Type B pancreatic cell (in vitro differentiated cells): ENCODE data around the gene TTLL10. TPM values are rescaled to one million over a fixed set of nuclear protein-coding genes. Genes with fewer than 3 reads are reported as not detected.
"Not testable (repeated sequence)": the region's sequence is repeated elsewhere in the genome, so short reads cannot be mapped to it uniquely, and the experiment has no call there.

Source experiments
- DNase-seq: peaks from one replicate; pipeline ENCODE4 v3.0.0; 2021; ENCODE audit warnings: mixed read lengths; ENCODE audit not compliant: unreplicated experiment; ENCODE audit errors: extremely low spot score
- H3K27ac Mint-ChIP-seq: 2 replicates; pipeline ENCODE4 v1.8.0; 2021; ENCODE audit warnings: mild to moderate bottlenecking, mixed read lengths
- H3K27me3 Mint-ChIP-seq: 2 replicates; pipeline ENCODE4 v1.8.0; 2021; ENCODE audit warnings: mixed read lengths
- H3K36me3 Mint-ChIP-seq: 2 replicates; pipeline ENCODE4 v1.8.0; 2021; ENCODE audit warnings: mixed read lengths
- H3K4me1 Mint-ChIP-seq: one replicate; pipeline ENCODE4 v1.8.0; 2021; ENCODE audit warnings: mixed read lengths; ENCODE audit not compliant: unreplicated experiment
- H3K4me3 Mint-ChIP-seq: 2 replicates; pipeline ENCODE4 v1.8.0; 2021; ENCODE audit warnings: mild to moderate bottlenecking, mixed read lengths
- H3K9me3 Mint-ChIP-seq: 2 replicates; pipeline ENCODE4 v1.8.0; 2021; ENCODE audit warnings: mixed read lengths
- total RNA-seq: library from RNA; stranded (reverse); gene quantifications from 2 replicates; pipeline ENCODE4 v1.2.1, GENCODE V29; 2021; ENCODE audit warnings: low replicate concordance
- TF ChIP-seq, protein P1 (sequence below): fragments of 200-600 bp; sonication (generic); conservative IDR thresholded peaks from 2 replicates; pipeline ENCODE4 v1.5.0; 2021; ENCODE audit warnings: antibody characterized with exemption, mild to moderate bottlenecking

Gene TTLL10
- total RNA-seq, 1 donor from 2014 or later, result 1.4 TPM

GRCh38 chr1:1136547-1137230, 37.0 kb upstream of the TTLL10 start:
- TF ChIP-seq, protein P1, sequence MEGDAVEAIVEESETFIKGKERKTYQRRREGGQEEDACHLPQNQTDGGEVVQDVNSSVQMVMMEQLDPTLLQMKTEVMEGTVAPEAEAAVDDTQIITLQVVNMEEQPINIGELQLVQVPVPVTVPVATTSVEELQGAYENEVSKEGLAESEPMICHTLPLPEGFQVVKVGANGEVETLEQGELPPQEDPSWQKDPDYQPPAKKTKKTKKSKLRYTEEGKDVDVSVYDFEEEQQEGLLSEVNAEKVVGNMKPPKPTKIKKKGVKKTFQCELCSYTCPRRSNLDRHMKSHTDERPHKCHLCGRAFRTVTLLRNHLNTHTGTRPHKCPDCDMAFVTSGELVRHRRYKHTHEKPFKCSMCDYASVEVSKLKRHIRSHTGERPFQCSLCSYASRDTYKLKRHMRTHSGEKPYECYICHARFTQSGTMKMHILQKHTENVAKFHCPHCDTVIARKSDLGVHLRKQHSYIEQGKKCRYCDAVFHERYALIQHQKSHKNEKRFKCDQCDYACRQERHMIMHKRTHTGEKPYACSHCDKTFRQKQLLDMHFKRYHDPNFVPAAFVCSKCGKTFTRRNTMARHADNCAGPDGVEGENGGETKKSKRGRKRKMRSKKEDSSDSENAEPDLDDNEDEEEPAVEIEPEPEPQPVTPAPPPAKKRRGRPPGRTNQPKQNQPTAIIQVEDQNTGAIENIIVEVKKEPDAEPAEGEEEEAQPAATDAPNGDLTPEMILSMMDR, result no peak
- Mint-ChIP-seq H3K9me3 (no peaks in the 10 kb centered on the region), H3K4me3 (no peak overlapping the region), H3K4me1 (peaks cover 5% of the 10 kb centered on the region), H3K27me3 (no peaks in the 10 kb centered on the region), H3K27ac (no peak overlapping the region), H3K36me3 (no peaks in the 10 kb centered on the region)
- no peak for DNase-seq

DNA sequence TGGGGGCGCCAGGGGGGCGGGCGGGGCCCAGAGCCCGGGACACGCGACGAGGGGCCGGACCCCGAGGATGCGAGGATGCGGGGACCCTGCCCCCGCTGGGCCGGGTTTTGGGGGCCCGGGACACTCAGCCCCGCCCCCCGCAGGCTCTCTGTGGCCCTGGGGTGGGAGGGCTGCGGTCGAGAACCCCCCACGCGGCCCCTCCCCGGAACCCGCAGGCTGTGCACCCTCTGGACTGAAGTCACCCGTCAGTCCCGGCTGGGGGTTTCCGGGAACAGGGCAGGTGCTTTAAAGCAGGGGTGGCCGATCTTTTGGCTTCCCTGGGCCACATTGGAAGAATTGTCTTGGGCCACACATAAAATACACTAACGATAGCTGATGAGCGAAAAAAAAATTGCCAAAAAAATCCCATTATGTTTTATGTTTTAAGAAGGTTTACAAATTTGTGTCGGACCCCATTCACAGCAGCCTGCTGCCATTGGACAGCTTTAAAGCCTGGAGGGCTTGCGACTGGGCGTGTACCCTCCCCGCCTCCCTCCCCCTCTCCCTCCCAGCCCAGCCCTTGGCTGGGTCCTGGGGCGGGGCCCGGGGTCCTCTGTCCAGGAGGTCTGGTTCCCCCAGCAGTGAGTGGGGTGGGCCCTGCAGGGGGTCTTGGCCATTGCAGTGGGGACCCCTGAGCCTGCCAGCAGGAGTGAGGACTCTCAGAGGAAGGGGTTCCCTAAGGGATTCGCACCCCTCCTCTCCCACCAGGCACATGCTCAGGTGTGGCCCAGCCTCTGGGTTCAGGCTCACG, 36.2 kb upstream of the TTLL10 start:
- peaks cover 5% of the 10 kb centered on the region for H3K4me1 Mint-ChIP-seq
- no peak overlapping the region for H3K4me3 Mint-ChIP-seq
- H3K27me3 Mint-ChIP-seq, result no peaks in the 10 kb centered on the region
- TF ChIP-seq, protein P1, result no peak
- no peaks in the 10 kb centered on the region for H3K9me3 Mint-ChIP-seq
- no peak for DNase-seq
- no peaks in the 10 kb centered on the region for H3K36me3 Mint-ChIP-seq
- H3K27ac Mint-ChIP-seq, result no peak overlapping the region

DNA sequence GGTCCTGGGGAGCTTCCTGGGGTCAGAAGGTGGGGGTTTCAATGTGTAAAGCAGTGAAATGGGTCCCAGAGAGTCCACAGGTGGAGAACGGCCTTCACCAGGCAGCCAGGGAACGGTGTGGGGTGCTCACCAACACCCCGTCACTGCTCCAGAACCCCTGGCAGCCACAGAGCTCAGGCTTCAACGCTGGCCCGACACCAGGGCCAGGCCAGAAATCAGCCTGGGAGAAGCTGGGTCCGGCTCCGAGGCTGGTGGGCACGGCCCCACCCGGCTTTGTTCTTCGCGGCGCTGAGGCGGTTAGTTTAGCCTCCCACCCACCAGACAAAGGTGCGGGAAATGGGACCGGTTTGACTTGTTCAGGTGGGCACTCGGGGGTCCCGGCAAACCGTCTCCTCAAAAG, 33.0 kb upstream of the TTLL10 start:
- TF ChIP-seq, protein P1, result no peak
- no peak overlapping the region for H3K4me3 Mint-ChIP-seq
- no peaks in the 10 kb centered on the region for H3K36me3 Mint-ChIP-seq
- H3K9me3 Mint-ChIP-seq, result no peaks in the 10 kb centered on the region
- no peaks in the 10 kb centered on the region for H3K4me1 Mint-ChIP-seq
- no peak overlapping the region for H3K27ac Mint-ChIP-seq
- H3K27me3 Mint-ChIP-seq, result no peaks in the 10 kb centered on the region
- DNase-seq, result no peak

GRCh38 chr1:1141244-1141910, 32.3 kb upstream of the TTLL10 start:
- TF ChIP-seq, protein P1, result no peak
- Mint-ChIP-seq H3K27ac (no peak overlapping the region), H3K4me3 (no peak overlapping the region), H3K36me3 (no peaks in the 10 kb centered on the region), H3K4me1 (no peaks in the 10 kb centered on the region), H3K27me3 (no peaks in the 10 kb centered on the region), H3K9me3 (no peaks in the 10 kb centered on the region)
- no peak for DNase-seq

DNA sequence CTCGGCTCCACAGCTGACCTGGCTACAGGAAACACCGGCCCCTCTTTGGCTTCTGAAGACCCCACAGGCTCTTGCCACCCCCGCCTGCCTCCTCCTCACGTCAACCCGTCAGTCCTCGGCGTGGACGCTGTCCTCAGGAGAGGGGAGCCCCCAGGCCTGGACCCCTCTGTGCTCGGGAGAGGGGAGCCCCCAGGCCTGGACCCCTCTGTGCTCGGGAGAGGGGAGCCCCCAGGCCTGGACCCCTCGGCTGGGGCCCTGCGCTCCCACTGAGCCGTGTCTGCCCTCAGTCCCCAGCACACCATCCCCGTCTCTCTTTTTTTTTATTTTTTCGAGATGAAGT, 31.8 kb upstream of the TTLL10 start:
- TF ChIP-seq, protein P1, result no peak
- no peak overlapping the region for H3K27ac Mint-ChIP-seq

GRCh38 chr1:1142352-1142751, 31.3 kb upstream of the TTLL10 start:
- not testable (repeated sequence) for DNase-seq, H3K36me3 Mint-ChIP-seq, H3K9me3 Mint-ChIP-seq, H3K4me1 Mint-ChIP-seq, H3K27ac Mint-ChIP-seq, H3K4me3 Mint-ChIP-seq, H3K27me3 Mint-ChIP-seq

More for the DNA sequence above, 31.8 kb upstream of the TTLL10 start:
- H3K4me3 Mint-ChIP-seq, result no peak overlapping the region
- H3K27me3 Mint-ChIP-seq, result no peaks in the 10 kb centered on the region
- H3K4me1 Mint-ChIP-seq, result no peaks in the 10 kb centered on the region
- DNase-seq, result no peak
- no peaks in the 10 kb centered on the region for H3K36me3 Mint-ChIP-seq
- no peaks in the 10 kb centered on the region for H3K9me3 Mint-ChIP-seq
